OCI-LY1 (cell line): ENCODE measurements around the gene TOP1.

ENCODE experiments used
- H2AFZ ChIP-seq: fragments of 200-600 bp; sonication (generic), shearing (Covaris generic); 2 replicates; pipeline ENCODE4 v1.6.0; 2014; ENCODE audit warnings: antibody characterized with exemption, mild to moderate bottlenecking, low read length
- H3F3A ChIP-seq: fragments of 200-600 bp; sonication (generic), shearing (Covaris generic); 2 replicates; pipeline ENCODE4 v1.6.0; 2014; ENCODE audit warnings: mild to moderate bottlenecking, antibody characterized with exemption, low read length, moderate library complexity; ENCODE audit not compliant: insufficient read depth
- H3K27ac ChIP-seq: fragments of 200-600 bp; sonication (generic); 2 replicates; pipeline ENCODE4 v1.5.1; 2014; ENCODE audit warnings: low read length, mixed run types, mild to moderate bottlenecking, low read depth; ENCODE audit not compliant: poor library complexity, severe bottlenecking
- H3K27me3 ChIP-seq: fragments of 200-600 bp; sonication (generic); 2 replicates; pipeline ENCODE4 v1.6.0; 2014; ENCODE audit warnings: antibody characterized with exemption, mild to moderate bottlenecking, low read length, moderate library complexity; ENCODE audit not compliant: insufficient read depth
- H3K36me3 ChIP-seq: fragments of 200-600 bp; sonication (generic); 2 replicates; pipeline ENCODE4 v1.6.1; 2014; ENCODE audit warnings: mild to moderate bottlenecking, antibody characterized with exemption, low read length, moderate library complexity, mixed read lengths; ENCODE audit not compliant: insufficient read depth
- H3K4me1 ChIP-seq: fragments of 200-600 bp; sonication (generic); 2 replicates; pipeline ENCODE4 v1.5.1; 2014; ENCODE audit warnings: mild to moderate bottlenecking, low read length, moderate library complexity; ENCODE audit not compliant: insufficient read depth, severe bottlenecking
- H3K4me2 ChIP-seq: fragments of 200-600 bp; sonication (generic), shearing (Covaris generic); 2 replicates; pipeline ENCODE4 v1.6.1; 2014; ENCODE audit warnings: low read length
- H3K4me3 ChIP-seq: fragments of 200-600 bp; sonication (generic); 2 replicates; pipeline ENCODE4 v1.5.1; 2014; ENCODE audit warnings: low read length, low read depth, mild to moderate bottlenecking, mixed read lengths; ENCODE audit not compliant: poor library complexity, severe bottlenecking
- H3K79me2 ChIP-seq: fragments of 200-600 bp; shearing (Covaris generic); 2 replicates; pipeline ENCODE4 v1.6.1; 2016; ENCODE audit warnings: mixed run types, low read length, mixed read lengths; ENCODE audit not compliant: insufficient read depth
- H3K9ac ChIP-seq: fragments of 200-600 bp; sonication (generic), shearing (Covaris generic); 2 replicates; pipeline ENCODE4 v1.6.1; 2014; ENCODE audit warnings: mild to moderate bottlenecking, low read length, mixed read lengths
- H3K9me2 ChIP-seq: fragments of 200-600 bp; sonication (generic), shearing (Covaris generic); 2 replicates; pipeline ENCODE4 v1.6.1; 2014; ENCODE audit warnings: low read depth, mild to moderate bottlenecking, low read length, mixed read lengths
- H3K9me3 ChIP-seq: fragments of 200-600 bp; shearing (Covaris generic); 2 replicates; pipeline ENCODE4 v1.6.1; 2014; ENCODE audit warnings: low read length, mixed read lengths
- H4K20me1 ChIP-seq: fragments of 200-600 bp; sonication (generic), shearing (Covaris generic); 2 replicates; pipeline ENCODE4 v1.6.0; 2016; ENCODE audit warnings: mild to moderate bottlenecking, low read length; ENCODE audit not compliant: insufficient read depth
- EZH2 ChIP-seq: fragments of 200-600 bp; sonication (generic), shearing (Covaris generic); IDR thresholded peaks from 2 replicates; pipeline ENCODE4 v1.8.0; 2017; ENCODE audit warnings: borderline replicate concordance, mixed run types, mild to moderate bottlenecking, antibody characterized with exemption, low read length, moderate library complexity, mixed read lengths
- TF ChIP-seq, protein P1 (sequence below): fragments of 200-600 bp; sonication (generic), shearing (Covaris generic); IDR thresholded peaks from 2 replicates; pipeline ENCODE4 v1.5.1; 2017; ENCODE audit warnings: mild to moderate bottlenecking, antibody characterized with exemption, low read length, moderate library complexity, mixed read lengths

TOP1 gene

DNA sequence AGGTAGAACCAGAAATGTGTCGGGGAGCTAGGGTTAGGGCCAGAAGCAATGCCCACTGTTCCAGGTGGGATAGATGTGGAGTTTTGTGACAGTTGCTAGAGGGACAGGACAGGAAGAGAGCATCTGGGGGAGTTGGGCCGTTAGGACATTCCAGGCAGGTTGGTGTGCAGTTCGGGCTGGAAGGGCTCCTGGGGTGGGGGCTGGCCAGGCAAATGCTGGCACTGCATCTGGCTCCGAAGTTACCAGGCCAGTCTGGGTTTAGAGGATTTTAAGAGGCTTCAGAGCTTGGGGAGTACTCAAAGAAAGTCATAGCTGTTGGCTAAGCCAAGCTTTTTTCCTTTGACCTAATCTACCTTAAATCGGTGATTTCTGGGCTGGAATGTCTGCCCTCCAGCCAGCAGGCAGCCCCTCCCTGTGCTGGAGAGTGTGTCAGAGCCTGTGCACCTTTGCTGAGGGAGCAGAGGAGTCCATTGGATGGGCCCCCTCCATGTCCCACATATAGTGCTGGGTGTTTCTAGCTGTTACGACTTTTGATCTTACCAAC is 129.5 kb downstream of the TOP1 start:
- 0 out of 2 replicates have a peak, but pooled peaks cover 3% of the 10 kb centered on the region for H4K20me1 ChIP-seq
- H3K4me1 ChIP-seq, result peaks cover 33% of the 10 kb centered on the region
- H3K27me3 ChIP-seq, result no peaks in the 10 kb centered on the region
- no peak overlapping the region for H2AFZ ChIP-seq
- H3K9ac ChIP-seq, result no peak overlapping the region; the same call in 1 of the 2 replicates
- no peaks in the 10 kb centered on the region for H3F3A ChIP-seq
- no peak overlapping the region; the same call in 1 of the 2 replicates for H3K4me2 ChIP-seq
- H3K79me2 ChIP-seq, result peaks cover 10% of the 10 kb centered on the region; the same call in 1 of the 2 replicates
- H3K27ac ChIP-seq, result no peak overlapping the region
- TF ChIP-seq, protein P1, sequence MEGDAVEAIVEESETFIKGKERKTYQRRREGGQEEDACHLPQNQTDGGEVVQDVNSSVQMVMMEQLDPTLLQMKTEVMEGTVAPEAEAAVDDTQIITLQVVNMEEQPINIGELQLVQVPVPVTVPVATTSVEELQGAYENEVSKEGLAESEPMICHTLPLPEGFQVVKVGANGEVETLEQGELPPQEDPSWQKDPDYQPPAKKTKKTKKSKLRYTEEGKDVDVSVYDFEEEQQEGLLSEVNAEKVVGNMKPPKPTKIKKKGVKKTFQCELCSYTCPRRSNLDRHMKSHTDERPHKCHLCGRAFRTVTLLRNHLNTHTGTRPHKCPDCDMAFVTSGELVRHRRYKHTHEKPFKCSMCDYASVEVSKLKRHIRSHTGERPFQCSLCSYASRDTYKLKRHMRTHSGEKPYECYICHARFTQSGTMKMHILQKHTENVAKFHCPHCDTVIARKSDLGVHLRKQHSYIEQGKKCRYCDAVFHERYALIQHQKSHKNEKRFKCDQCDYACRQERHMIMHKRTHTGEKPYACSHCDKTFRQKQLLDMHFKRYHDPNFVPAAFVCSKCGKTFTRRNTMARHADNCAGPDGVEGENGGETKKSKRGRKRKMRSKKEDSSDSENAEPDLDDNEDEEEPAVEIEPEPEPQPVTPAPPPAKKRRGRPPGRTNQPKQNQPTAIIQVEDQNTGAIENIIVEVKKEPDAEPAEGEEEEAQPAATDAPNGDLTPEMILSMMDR, result no peak
- TF ChIP-seq EZH2, result no peak
- H3K4me3 ChIP-seq, result no peak overlapping the region
- H3K9me2 ChIP-seq, result no peaks in the 10 kb centered on the region
- H3K9me3 ChIP-seq, result no peaks in the 10 kb centered on the region
- peaks cover 32% of the 10 kb centered on the region for H3K36me3 ChIP-seq

DNA sequence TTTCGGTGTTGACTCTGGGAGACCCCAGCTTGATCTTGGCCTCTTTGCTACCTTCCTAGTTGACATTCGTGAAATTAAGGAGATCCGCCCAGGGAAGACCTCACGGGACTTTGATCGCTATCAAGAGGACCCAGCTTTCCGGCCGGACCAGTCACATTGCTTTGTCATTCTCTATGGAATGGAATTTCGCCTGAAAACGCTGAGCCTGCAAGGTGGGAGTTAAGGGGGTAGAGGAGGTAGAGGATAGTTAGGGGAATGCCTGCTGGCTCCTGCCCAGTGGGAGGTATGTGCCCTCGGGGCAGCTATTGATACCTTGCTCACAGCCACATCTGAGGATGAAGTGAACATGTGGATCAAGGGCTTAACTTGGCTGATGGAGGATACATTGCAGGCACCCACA is 130.9 kb downstream of the TOP1 start:
- TF ChIP-seq, protein P1, result no peak
- no peak for TF ChIP-seq EZH2
- Histone ChIP-seq H3K4me3 (no peak overlapping the region), H3K36me3 (peaks cover 46% of the 10 kb centered on the region), H3K79me2 (peaks cover 10% of the 10 kb centered on the region; the same call in 1 of the 2 replicates), H3K4me2 (no peak overlapping the region), H3K4me1 (peaks cover 21% of the 10 kb centered on the region), H3K27me3 (no peaks in the 10 kb centered on the region), H3K9me3 (no peaks in the 10 kb centered on the region), H4K20me1 (0 out of 2 replicates have a peak, but pooled peaks cover 3% of the 10 kb centered on the region), H3K9ac (no peak overlapping the region), H3F3A (no peaks in the 10 kb centered on the region), H2AFZ (no peak overlapping the region), H3K27ac (no peak overlapping the region), H3K9me2 (no peaks in the 10 kb centered on the region)

DNA sequence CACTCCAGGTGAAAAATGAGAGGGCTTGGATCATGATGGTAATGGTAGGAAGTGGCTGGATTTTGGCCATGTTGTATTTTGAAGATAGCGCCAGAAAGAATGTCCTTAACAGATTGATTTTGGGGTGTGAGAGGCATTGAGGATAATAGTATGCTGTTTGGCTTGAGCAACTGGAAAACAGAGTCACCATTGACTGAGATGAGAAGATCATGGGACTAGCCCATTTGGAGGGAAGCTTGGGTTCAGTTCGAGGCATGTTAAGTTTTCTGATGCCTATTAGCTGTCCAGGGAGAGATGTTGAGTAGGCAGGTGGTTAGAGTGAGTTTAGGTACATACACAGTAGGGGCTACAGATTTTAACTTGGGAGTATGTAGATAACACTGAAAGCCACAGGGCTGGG is 132.1 kb downstream of the TOP1 start:
- Histone ChIP-seq H3K9me3 (no peaks in the 10 kb centered on the region), H3K27ac (no peak overlapping the region), H3K79me2 (peaks cover 10% of the 10 kb centered on the region; the same call in 1 of the 2 replicates), H3K4me3 (no peak overlapping the region), H3K4me1 (peaks cover 18% of the 10 kb centered on the region), H3K27me3 (no peaks in the 10 kb centered on the region), H3K9ac (no peak overlapping the region), H4K20me1 (0 out of 2 replicates have a peak, but pooled peaks cover 3% of the 10 kb centered on the region), H3K36me3 (peaks cover 57% of the 10 kb centered on the region), H3K9me2 (no peaks in the 10 kb centered on the region), H3K4me2 (no peak overlapping the region), H3F3A (no peaks in the 10 kb centered on the region), H2AFZ (no peak overlapping the region)
- TF ChIP-seq EZH2, result no peak
- TF ChIP-seq, protein P1, result no peak
